NT2/D1 (cell line): ENCODE results near the gene ELFN1.

Experiments
- DNase-seq: peaks from one replicate; pipeline ENCODE4 v3.0.0-alpha.2; 2011; ENCODE audit warnings: low read depth, low spot score
- H3K27me3 ChIP-seq: 2 replicates; pipeline ENCODE4 v1.6.0; 2011; ENCODE audit warnings: mild to moderate bottlenecking; ENCODE audit not compliant: insufficient read length, insufficient read depth
- H3K36me3 ChIP-seq: 2 replicates; pipeline ENCODE4 v1.6.1; 2011; ENCODE audit warnings: mild to moderate bottlenecking, low read length, mixed read lengths; ENCODE audit not compliant: insufficient read depth, insufficient read length
- H3K4me1 ChIP-seq: 2 replicates; pipeline ENCODE4 v1.5.1; 2011; ENCODE audit not compliant: insufficient read depth, insufficient read length
- H3K4me3 ChIP-seq: 2 replicates; pipeline ENCODE4 v1.5.1; 2011; ENCODE audit warnings: low read depth; ENCODE audit not compliant: insufficient read length
- H3K9ac ChIP-seq: 2 replicates; pipeline ENCODE4 v1.6.0; 2011; ENCODE audit warnings: low read depth; ENCODE audit not compliant: insufficient read length
- H3K9me3 ChIP-seq: 2 replicates; pipeline ENCODE4 v1.5.1; 2011; ENCODE audit warnings: mild to moderate bottlenecking, low read length; ENCODE audit not compliant: insufficient read depth
- SUZ12 ChIP-seq: IDR thresholded peaks from 2 replicates; pipeline ENCODE4 v1.6.1; 2011; ENCODE audit not compliant: insufficient read length, insufficient read depth; ENCODE audit errors: extremely low read depth
- YY1 ChIP-seq: IDR thresholded peaks from 2 replicates; pipeline ENCODE4 v1.6.1; 2011; ENCODE audit not compliant: insufficient read length, insufficient read depth
- ZNF274 ChIP-seq: IDR thresholded peaks from 2 replicates; pipeline ENCODE4 v1.6.1; 2011; ENCODE audit warnings: mild to moderate bottlenecking, low read depth, low read length

The ELFN1 gene

GRCh38 chr7:1664711-1665548 lies 5.1 kb upstream of the ELFN1 start:
- TF ChIP-seq ZNF274, result no peak
- no peak for TF ChIP-seq YY1
- no peak for TF ChIP-seq SUZ12
- H3K4me1 ChIP-seq, result peaks cover 10% of the 10 kb centered on the region
- no peaks in the 10 kb centered on the region for H3K9me3 ChIP-seq
- H3K9ac ChIP-seq, result peak overlapping the region; percentile 76
- DNase-seq, result peak; percentile 78
- peak overlapping the region; percentile 63 for H3K4me3 ChIP-seq
- H3K27me3 ChIP-seq, result peaks cover 70% of the 10 kb centered on the region
- H3K36me3 ChIP-seq, result no peaks in the 10 kb centered on the region

GRCh38 chr7:1665549-1666316 lies 4.3 kb upstream of the ELFN1 start:
- Histone ChIP-seq H3K4me3 (peak overlapping the region; percentile 36), H3K4me1 (peaks cover 10% of the 10 kb centered on the region), H3K9me3 (no peaks in the 10 kb centered on the region), H3K36me3 (no peaks in the 10 kb centered on the region), H3K27me3 (peaks cover 70% of the 10 kb centered on the region), H3K9ac (no peak overlapping the region)
- no peak for DNase-seq
- TF ChIP-seq YY1 (no peak), SUZ12 (no peak), ZNF274 (no peak)

GRCh38 chr7:1666317-1666822 lies 3.7 kb upstream of the ELFN1 start:
- H3K36me3 ChIP-seq, result no peaks in the 10 kb centered on the region
- H3K4me1 ChIP-seq, result peaks cover 10% of the 10 kb centered on the region
- peaks cover 74% of the 10 kb centered on the region for H3K27me3 ChIP-seq
- no peak for DNase-seq
- H3K4me3 ChIP-seq, result peak overlapping the region; percentile 36
- TF ChIP-seq SUZ12 (no peak), YY1 (no peak), ZNF274 (no peak)
- no peaks in the 10 kb centered on the region for H3K9me3 ChIP-seq
- peak overlapping the region; percentile 61 for H3K9ac ChIP-seq

- Histone ChIP-seq H3K36me3 (no peaks in the 10 kb centered on the region), H3K4me3 (peak overlapping the region; percentile 36), H3K4me1 (peaks cover 10% of the 10 kb centered on the region), H3K9me3 (no peaks in the 10 kb centered on the region), H3K27me3 (peaks cover 72% of the 10 kb centered on the region), H3K9ac (peak overlapping the region; percentile 61)
- no peak for DNase-seq
- TF ChIP-seq SUZ12 (no peak), ZNF274 (no peak), YY1 (no peak)
These were observed 3.1 kb upstream of the ELFN1 start for GRCh38 chr7:1666823-1667565.

- no peak for DNase-seq
- H3K4me1 ChIP-seq, result peaks cover 10% of the 10 kb centered on the region
- H3K36me3 ChIP-seq, result no peaks in the 10 kb centered on the region
- peaks cover 70% of the 10 kb centered on the region for H3K27me3 ChIP-seq
- no peak for TF ChIP-seq YY1
- peak; percentile 7 for TF ChIP-seq SUZ12
- TF ChIP-seq ZNF274, result no peak
- H3K9ac ChIP-seq, result peak overlapping the region; percentile 61
- peak overlapping the region; percentile 36 for H3K4me3 ChIP-seq
- H3K9me3 ChIP-seq, result no peaks in the 10 kb centered on the region
These were observed 2.3 kb upstream of the ELFN1 start for GRCh38 chr7:1667566-1668395.

GRCh38 chr7:1668396-1669063 lies 1.5 kb upstream of the ELFN1 start:
- H3K9ac ChIP-seq, result peak overlapping the region; percentile 65
- H3K27me3 ChIP-seq, result peaks cover 62% of the 10 kb centered on the region
- H3K36me3 ChIP-seq, result no peaks in the 10 kb centered on the region
- peak overlapping the region; percentile 5 for H3K4me3 ChIP-seq
- H3K4me1 ChIP-seq, result peaks cover 10% of the 10 kb centered on the region
- no peak for TF ChIP-seq ZNF274
- no peak for TF ChIP-seq YY1
- no peak for TF ChIP-seq SUZ12
- H3K9me3 ChIP-seq, result no peaks in the 10 kb centered on the region
- no peak for DNase-seq
